GM12878 (cell line): ENCODE data around the gene RAE1. TPM values are rescaled to one million over a fixed set of nuclear protein-coding genes. Genes with fewer than 3 reads are reported as not detected.

Source experiments
- ATAC-seq: fragments of 200-7000 bp; cut with Tn5 transposase; 3 replicates; pipeline ENCODE4 v1.9.1; 2020; ENCODE audit warnings: mild to moderate bottlenecking, moderate library complexity
- BruUV-seq: library from RNA; stranded (reverse); fragments of 400-500 nt; replicated peaks from 2 replicates; lab custom pipeline; 2021; lab: Mats Ljungman, UMichigan
- CTCF ChIA-PET: fragments of 300-600 bp; sonication (Branson Sonifier 250); formaldehyde crosslinking; extraction: SDS; loops from one replicate; lab custom pipeline; 2021; ENCODE audit warnings: inconsistent platforms; lab: Yijun Ruan, JAX
- POLR2A ChIA-PET: fragments of 350-600 bp; formaldehyde crosslinking; extraction: SDS; loops from one replicate; lab custom pipeline; 2021; ENCODE audit warnings: inconsistent platforms; lab: Charles Lee
- RAD21 ChIA-PET: fragments of 300-600 bp; sonication (Branson Sonifier 250); formaldehyde crosslinking; loops from one replicate; lab custom pipeline; 2023; ENCODE audit warnings: antibody characterized with exemption; ENCODE audit not compliant: unreplicated experiment; lab: Charles Lee
- SMC1A ChIA-PET: fragments of 300-600 bp; sonication (Branson Sonifier 250); formaldehyde crosslinking; loops from one replicate; lab custom pipeline; 2023; ENCODE audit not compliant: unreplicated experiment, uncharacterized antibody; lab: Charles Lee
- DNase-seq: peaks from one replicate; pipeline ENCODE4 v3.0.0-alpha.2; 2011; ENCODE audit warnings: low read depth, low spot score
- FAIRE-seq: peaks from 3 replicates; lab custom pipeline; 2011; peaks lifted over from hg19 to GRCh38; lab: Jason Lieb, UNC
- H2AFZ ChIP-seq: 2 replicates; pipeline ENCODE4 v1.6.0; 2011; ENCODE audit warnings: low read depth, low read length, control low read depth; ENCODE audit not compliant: control insufficient read depth
- H3K27ac ChIP-seq: 2 replicates; pipeline ENCODE4 v1.5.1; 2011; ENCODE audit warnings: control low read depth; ENCODE audit not compliant: control insufficient read depth, insufficient read depth
- H3K27me3 ChIP-seq, 2 experiments: replicated peaks in 1 of 2; 2 replicates each; pipeline versions ENCODE4 v1.6.0 to v1.6.1; 2011; ENCODE audit warnings: low read length in 1 of 2; ENCODE audit not compliant: control insufficient read depth in 2 of 2, insufficient read depth in 2 of 2
- H3K36me3 ChIP-seq, 2 experiments: 2 replicates each; pipeline ENCODE4 v1.5.1; 2011; ENCODE audit warnings: low read length in 1 of 2; ENCODE audit not compliant: control insufficient read depth in 2 of 2, insufficient read depth in 2 of 2
- H3K4me1 ChIP-seq: 2 replicates; pipeline ENCODE4 v1.6.1; 2011; ENCODE audit warnings: mild to moderate bottlenecking, low read length, moderate library complexity, mixed read lengths; ENCODE audit not compliant: control insufficient read depth, insufficient read depth
- H3K4me2 ChIP-seq: 2 replicates; pipeline ENCODE4 v1.6.0; 2011; ENCODE audit warnings: control low read depth; ENCODE audit not compliant: control insufficient read depth, insufficient read depth
- H3K4me3 ChIP-seq: fragments of 200-600 bp; sonication (generic); 2 replicates; pipeline ENCODE4 v1.5.1; 2016
- H3K79me2 ChIP-seq: 2 replicates; pipeline ENCODE4 v1.6.0; 2011; ENCODE audit warnings: low read length; ENCODE audit not compliant: control insufficient read depth, insufficient read depth
- H3K9ac ChIP-seq: 2 replicates; pipeline ENCODE4 v1.8.0; 2011; ENCODE audit warnings: low read length, control low read depth, mixed read lengths; ENCODE audit not compliant: control insufficient read depth, insufficient read depth
- H3K9me3 ChIP-seq: replicated peaks from 3 replicates; pipeline ENCODE4 v1.5.1; 2011; ENCODE audit warnings: mild to moderate bottlenecking, low read length; ENCODE audit not compliant: control insufficient read depth, insufficient read depth
- H4K20me1 ChIP-seq: 2 replicates; pipeline ENCODE4 v1.6.0; 2011; ENCODE audit not compliant: control insufficient read depth, insufficient read depth
- ATF3 ChIP-seq: IDR thresholded peaks from 2 replicates; pipeline ENCODE4 v1.6.1; 2011; ENCODE audit warnings: low read depth, mild to moderate bottlenecking, low read length, moderate library complexity, borderline replicate concordance; ENCODE audit errors: extremely low read depth
- BCLAF1 ChIP-seq: fragments of 450-650 bp; IDR thresholded peaks from 2 replicates; pipeline ENCODE4 v1.6.1; 2017; ENCODE audit warnings: antibody characterized with exemption, mild to moderate bottlenecking, moderate library complexity
- CHD2 ChIP-seq: IDR thresholded peaks from 2 replicates; pipeline ENCODE4 v1.6.1; 2011; ENCODE audit warnings: low read depth, low read length, improper control_type of control experiment, borderline replicate concordance
- CREM ChIP-seq: IDR thresholded peaks from 2 replicates; pipeline ENCODE4 v1.6.1; 2014; ENCODE audit warnings: antibody characterized with exemption, low read depth
- HSF1 ChIP-seq: fragments of 150-350 bp; IDR thresholded peaks from 2 replicates; pipeline ENCODE4 v1.6.1; 2014; ENCODE audit warnings: mild to moderate bottlenecking, low read depth, low read length
- PAX5 ChIP-seq: IDR thresholded peaks from 2 replicates; pipeline ENCODE4 v1.6.1; 2011; ENCODE audit warnings: low read depth, low read length, borderline replicate concordance
- PKNOX1 ChIP-seq: fragments of 450-650 bp; IDR thresholded peaks from 2 replicates; pipeline ENCODE4 v1.6.1; 2016; ENCODE audit warnings: mild to moderate bottlenecking
- WGBS: methylation state at CpG from one replicate; pipeline ENCODE4 v1.1.6; 2016; ENCODE audit warnings: low lambda C conversion rate; ENCODE audit not compliant: insufficient replicate concordance, insufficient coverage; ENCODE audit errors: missing lambda C conversion rate; 5-methylcytosine and 5-hydroxymethylcytosine counted together
- in situ Hi-C: fragments of 300-500 bp; cut with MboI; formaldehyde crosslinking; loops from 9 replicates; pipeline ENCODE4 v1.14.3; 2018; ENCODE audit warnings: mixed read lengths
- intact Hi-C: fragments of 100-400 bp; cut with micrococcal nuclease; formaldehyde crosslinking; loops from one replicate; pipeline ENCODE4 v1.14.2; 2022; ENCODE audit not compliant: unreplicated experiment
- polyA plus RNA-seq, 11 experiments: library from polyadenylated mRNA; depleted of rRNA in 4 of 11; unstranded in 6 of 11; stranded (reverse) in 5 of 11; fragments of >200 nt; fragmentation: Nextera tagmentation in 4 of 11; fragmentation: Illumina TruSeq in 1 of 11; extraction: Ambion mirVana in 4 of 11; extraction: Trizol in 1 of 11; gene quantifications; 1 replicate in 1 of 11; 2 replicates in 10 of 11; pipeline versions ENCODE4 v1.2.1 to v1.2.3, GENCODE V29; 2011 to 2016; ENCODE audit warnings: inconsistent platforms in 2 of 11, missing spikeins in 2 of 11, low read depth in 1 of 11
- total RNA-seq, 4 experiments: library from RNA; depleted of rRNA in 3 of 4; stranded (reverse); fragments of >200 nt in 3 of 4; fragmentation: Illumina TruSeq in 1 of 4; extraction: Trizol in 1 of 4; gene quantifications; 2 replicates each; pipeline versions ENCODE4 v1.2.1 to v1.2.3, GENCODE V29; 2013 to 2021

RAE1 gene
- total and polyA plus RNA-seq, 10 of the 15 experiments (the other 5 are each of a cell fraction or from before 2014, with no cell fraction given), result 28.7 to 107 (median 49.3) TPM

DNA sequence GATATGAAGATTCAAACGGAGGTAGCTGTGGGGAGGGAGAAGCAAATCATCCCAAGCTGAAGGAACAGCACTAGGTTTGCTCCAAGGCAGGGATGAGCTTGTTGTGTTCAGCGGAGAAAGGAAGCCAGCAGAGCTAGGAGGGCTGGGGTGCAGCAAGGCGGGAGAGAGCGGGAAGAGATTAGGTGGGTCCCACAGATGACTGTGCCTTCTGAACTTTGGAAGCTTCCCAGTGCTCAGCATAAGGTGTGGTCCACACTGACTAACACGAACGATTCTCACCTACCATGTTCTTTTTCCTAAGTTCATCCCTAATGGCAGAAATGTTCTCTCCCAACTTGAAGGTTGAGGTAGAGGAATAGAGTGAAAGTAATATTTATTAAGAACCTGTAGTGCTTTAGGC lies 1.2 kb downstream of the RAE1 start:
- BruUV-seq, result no TSS peak
- peak overlapping the region; percentile 73; the same call in 1 of the 2 replicates for H3K9ac ChIP-seq
- H3K27me3 ChIP-seq, result no peaks in the 10 kb centered on the region
- H3K4me2 ChIP-seq, result peak overlapping the region; percentile 92
- peaks cover 4% of the 10 kb centered on the region; the same call in 1 of the 2 replicates for H3K4me1 ChIP-seq
- in situ Hi-C loops (no loop called here), intact Hi-C loops (no loop called here)
- 86% methylated on average over 6 of the region's 6 CpGs for WGBS
- POLR2A ChIA-PET, result no interaction called here
- H3K36me3 ChIP-seq, result peaks cover 4 to 17% of the 10 kb centered on the region in 2 experiments
- no peak overlapping the region for H3K27ac ChIP-seq
- DNase-seq (no peak), FAIRE-seq (no peak), ATAC-seq (no peak)
- TF ChIP-seq CREM (no peak), PKNOX1 (no peak), ATF3 (no peak), PAX5 (no peak), CHD2 (no peak), BCLAF1 (no peak), HSF1 (no peak)
- H3K9me3 ChIP-seq, result no peaks in the 10 kb centered on the region
- SMC1A ChIA-PET, result no interaction called here
- RAD21 ChIA-PET, result no interaction called here
- no peak overlapping the region for H2AFZ ChIP-seq
- CTCF ChIA-PET, result interaction anchor here (0.7 to 0.9 kb wide), 2 partner anchors 144 to 832 kb away, joined by 3 to 4 read pairs; no protein-coding TSS in a partner anchor
- H4K20me1 ChIP-seq, result no peaks in the 10 kb centered on the region
- H3K4me3 ChIP-seq, result peak overlapping the region; percentile 96
- peaks cover 26% of the 10 kb centered on the region for H3K79me2 ChIP-seq
